Neural cell (in vitro differentiated cells): ENCODE data around the gene ATP9B. TPM values are rescaled to one million over a fixed set of nuclear protein-coding genes. Genes with fewer than 3 reads are reported as not detected.

Experiments used
- H2AFZ ChIP-seq: fragments of 200-600, 300-800 bp; sonication (generic), shearing (Covaris generic); 2 replicates; pipeline ENCODE4 v1.6.0; 2014; ENCODE audit warnings: low read depth, mild to moderate bottlenecking, antibody characterized with exemption, low read length, moderate library complexity
- H3F3A ChIP-seq: fragments of 200-600 bp; shearing (Covaris generic); 2 replicates; pipeline ENCODE4 v1.6.1; 2016; ENCODE audit warnings: mild to moderate bottlenecking, moderate library complexity, mixed read lengths, antibody characterized with exemption, low read length; ENCODE audit not compliant: insufficient read depth, poor library complexity, severe bottlenecking
- H3K27ac ChIP-seq: fragments of 200-600, 300-800 bp; sonication (generic), shearing (Covaris generic); 2 replicates; pipeline ENCODE4 v1.5.1; 2014; ENCODE audit warnings: mild to moderate bottlenecking, low read length, moderate library complexity
- H3K27me3 ChIP-seq: fragments of 300-800, 200-600 bp; sonication (generic), shearing (Covaris generic); 2 replicates; pipeline ENCODE4 v1.6.0; 2014; ENCODE audit warnings: mild to moderate bottlenecking, low read depth, low read length, moderate library complexity; ENCODE audit not compliant: insufficient read depth
- H3K36me3 ChIP-seq: fragments of 300-800, 200-600 bp; sonication (generic), shearing (Covaris generic); 2 replicates; pipeline ENCODE4 v1.5.1; 2014; ENCODE audit warnings: mild to moderate bottlenecking, antibody characterized with exemption, low read length, moderate library complexity; ENCODE audit not compliant: insufficient read depth
- H3K4me2 ChIP-seq: fragments of 300-800, 200-600 bp; sonication (generic), shearing (Covaris generic); 2 replicates; pipeline ENCODE4 v1.6.0; 2014; ENCODE audit warnings: mild to moderate bottlenecking, low read length
- H3K4me3 ChIP-seq: fragments of 300-800, 200-600 bp; sonication (generic), shearing (Covaris generic); 2 replicates; pipeline ENCODE4 v1.5.1; 2014; ENCODE audit warnings: mild to moderate bottlenecking, low read length, moderate library complexity
- H3K79me2 ChIP-seq: fragments of 200-600 bp; shearing (Covaris generic); replicated peaks from 2 replicates; pipeline ENCODE4 v1.6.0; 2014; ENCODE audit warnings: mild to moderate bottlenecking, low read length, moderate library complexity; ENCODE audit not compliant: insufficient read depth
- H3K9ac ChIP-seq: fragments of 300-800, 200-600 bp; sonication (generic), shearing (Covaris generic); 2 replicates; pipeline ENCODE4 v1.6.1; 2016; ENCODE audit warnings: mild to moderate bottlenecking, low read length, mixed read lengths
- H3K9me2 ChIP-seq: fragments of 200-600 bp; shearing (Covaris generic); 2 replicates; pipeline ENCODE4 v1.6.1; 2016; ENCODE audit warnings: mild to moderate bottlenecking, low read length, mixed read lengths; ENCODE audit not compliant: insufficient read depth
- H3K9me3 ChIP-seq: fragments of 200-600, 300-800 bp; sonication (generic), shearing (Covaris generic); 2 replicates; pipeline ENCODE4 v1.6.1; 2016; ENCODE audit warnings: mild to moderate bottlenecking, mixed run types, low read length, moderate library complexity, mixed read lengths
- H4K20me1 ChIP-seq: fragments of 200-600 bp; shearing (Covaris generic); 2 replicates; pipeline ENCODE4 v1.6.1; 2016; ENCODE audit warnings: mild to moderate bottlenecking, mixed run types; ENCODE audit not compliant: insufficient read depth
- CTCF ChIP-seq: fragments of 450-650 bp; IDR thresholded peaks from 2 replicates; pipeline ENCODE4 v1.5.1; 2014; ENCODE audit warnings: antibody characterized with exemption, mild to moderate bottlenecking, moderate library complexity; ENCODE audit not compliant: poor library complexity, severe bottlenecking
- EP300 ChIP-seq: fragments of 450-650 bp; conservative IDR thresholded peaks from 2 replicates; pipeline ENCODE4 v1.6.1; 2014; ENCODE audit warnings: antibody characterized with exemption, mild to moderate bottlenecking, moderate library complexity; ENCODE audit not compliant: poor library complexity, severe bottlenecking
- EZH2 ChIP-seq: fragments of 200-600, 300-800 bp; shearing (Covaris generic), sonication (generic); IDR thresholded peaks from 2 replicates; pipeline ENCODE4 v1.6.1; 2014; ENCODE audit warnings: antibody characterized with exemption, low read length, borderline replicate concordance, mild to moderate bottlenecking; ENCODE audit not compliant: insufficient read depth, poor library complexity, severe bottlenecking
- MXI1 ChIP-seq: fragments of 450-650 bp; conservative IDR thresholded peaks from 2 replicates; pipeline ENCODE4 v1.6.1; 2014; ENCODE audit warnings: antibody characterized with exemption, mild to moderate bottlenecking; ENCODE audit not compliant: poor library complexity, severe bottlenecking
- POLR2AphosphoS5 ChIP-seq: IDR thresholded peaks from 2 replicates; pipeline ENCODE4 v1.6.1; 2012
- RAD21 ChIP-seq: fragments of 450-650 bp; conservative IDR thresholded peaks from 2 replicates; pipeline ENCODE4 v1.6.1; 2014; ENCODE audit warnings: antibody characterized with exemption, mild to moderate bottlenecking, moderate library complexity
- SMC3 ChIP-seq: fragments of 450-650 bp; conservative IDR thresholded peaks from 2 replicates; pipeline ENCODE4 v1.6.1; 2014; ENCODE audit warnings: antibody characterized with exemption, mild to moderate bottlenecking, moderate library complexity; ENCODE audit not compliant: poor library complexity
- TAF1 ChIP-seq: IDR thresholded peaks from 2 replicates; pipeline ENCODE4 v1.6.1; 2012; ENCODE audit warnings: low read depth
- polyA plus RNA-seq: library from polyadenylated mRNA; depleted of rRNA; stranded (reverse); fragments of >200 nt; gene quantifications from 2 replicates; pipeline ENCODE4 v1.2.3, GENCODE V29; 2014
- TF ChIP-seq, protein P1 (sequence below): IDR thresholded peaks from 2 replicates; pipeline ENCODE4 v1.6.1; 2012; ENCODE audit warnings: borderline replicate concordance

Gene ATP9B
- polyA plus RNA-seq, 1 donor from 2014 or later, result 15.4 TPM

DNA sequence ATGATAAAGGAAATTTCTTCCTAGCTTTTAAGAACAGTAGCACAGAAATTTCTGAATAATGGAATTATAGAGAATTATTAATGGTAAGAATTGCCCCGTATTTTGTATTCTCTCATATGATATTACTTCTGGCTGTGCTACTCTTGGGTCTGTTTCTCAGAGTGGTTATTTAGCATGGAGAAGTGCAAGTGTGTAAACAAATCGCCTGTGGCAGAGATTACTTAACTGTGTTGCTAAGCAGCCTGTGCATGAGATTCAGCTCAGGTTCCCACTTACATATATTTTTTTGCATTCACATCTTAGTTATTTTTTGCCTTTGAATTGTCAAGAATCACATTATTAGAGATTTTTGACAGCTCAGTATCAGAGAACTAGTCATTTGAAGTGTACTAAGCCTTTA is 246.4 kb downstream of the ATP9B start:
- Histone ChIP-seq H3K27ac (peak overlapping the region; percentile 14), H3K79me2 (no peaks in the 10 kb centered on the region), H3F3A (no peaks in the 10 kb centered on the region), H3K4me3 (peak overlapping the region; percentile 2), H2AFZ (no peak overlapping the region), H3K9me2 (no peaks in the 10 kb centered on the region), H4K20me1 (no peaks in the 10 kb centered on the region), H3K27me3 (no peaks in the 10 kb centered on the region), H3K36me3 (no peaks in the 10 kb centered on the region), H3K9ac (peak overlapping the region; percentile 9), H3K9me3 (no peaks in the 10 kb centered on the region), H3K4me2 (peak overlapping the region; percentile 9)
- no peak for TF ChIP-seq POLR2AphosphoS5
- no peak for TF ChIP-seq EZH2
- no peak for TF ChIP-seq SMC3
- TF ChIP-seq MXI1, result no peak
- TF ChIP-seq TAF1, result no peak
- no peak for TF ChIP-seq EP300
- TF ChIP-seq, protein P1, sequence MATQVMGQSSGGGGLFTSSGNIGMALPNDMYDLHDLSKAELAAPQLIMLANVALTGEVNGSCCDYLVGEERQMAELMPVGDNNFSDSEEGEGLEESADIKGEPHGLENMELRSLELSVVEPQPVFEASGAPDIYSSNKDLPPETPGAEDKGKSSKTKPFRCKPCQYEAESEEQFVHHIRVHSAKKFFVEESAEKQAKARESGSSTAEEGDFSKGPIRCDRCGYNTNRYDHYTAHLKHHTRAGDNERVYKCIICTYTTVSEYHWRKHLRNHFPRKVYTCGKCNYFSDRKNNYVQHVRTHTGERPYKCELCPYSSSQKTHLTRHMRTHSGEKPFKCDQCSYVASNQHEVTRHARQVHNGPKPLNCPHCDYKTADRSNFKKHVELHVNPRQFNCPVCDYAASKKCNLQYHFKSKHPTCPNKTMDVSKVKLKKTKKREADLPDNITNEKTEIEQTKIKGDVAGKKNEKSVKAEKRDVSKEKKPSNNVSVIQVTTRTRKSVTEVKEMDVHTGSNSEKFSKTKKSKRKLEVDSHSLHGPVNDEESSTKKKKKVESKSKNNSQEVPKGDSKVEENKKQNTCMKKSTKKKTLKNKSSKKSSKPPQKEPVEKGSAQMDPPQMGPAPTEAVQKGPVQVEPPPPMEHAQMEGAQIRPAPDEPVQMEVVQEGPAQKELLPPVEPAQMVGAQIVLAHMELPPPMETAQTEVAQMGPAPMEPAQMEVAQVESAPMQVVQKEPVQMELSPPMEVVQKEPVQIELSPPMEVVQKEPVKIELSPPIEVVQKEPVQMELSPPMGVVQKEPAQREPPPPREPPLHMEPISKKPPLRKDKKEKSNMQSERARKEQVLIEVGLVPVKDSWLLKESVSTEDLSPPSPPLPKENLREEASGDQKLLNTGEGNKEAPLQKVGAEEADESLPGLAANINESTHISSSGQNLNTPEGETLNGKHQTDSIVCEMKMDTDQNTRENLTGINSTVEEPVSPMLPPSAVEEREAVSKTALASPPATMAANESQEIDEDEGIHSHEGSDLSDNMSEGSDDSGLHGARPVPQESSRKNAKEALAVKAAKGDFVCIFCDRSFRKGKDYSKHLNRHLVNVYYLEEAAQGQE, result no peak
- TF ChIP-seq RAD21, result no peak
- TF ChIP-seq CTCF, result no peak

GRCh38 chr18:79317703-79318102 is 248.5 kb downstream of the ATP9B start:
- Histone ChIP-seq H3F3A (no peaks in the 10 kb centered on the region), H4K20me1 (no peaks in the 10 kb centered on the region), H3K4me2 (no peak overlapping the region), H3K27me3 (no peaks in the 10 kb centered on the region), H3K9me3 (no peaks in the 10 kb centered on the region), H3K27ac (no peak overlapping the region), H3K9ac (no peak overlapping the region), H3K9me2 (no peaks in the 10 kb centered on the region), H3K4me3 (no peak overlapping the region), H2AFZ (no peak overlapping the region), H3K79me2 (no peaks in the 10 kb centered on the region), H3K36me3 (no peaks in the 10 kb centered on the region)
- TF ChIP-seq, protein P1, result no peak
- no peak for TF ChIP-seq SMC3
